Measurements from ENCODE around the gene CLRN3.

CLRN3 gene

GRCh38 chr10:127923646-127924045, 30.9 kb upstream of the CLRN3 start (continued):
- no peak for TF ChIP-seq ZNF639 (tag by site-specific recombination; IDR thresholded peaks at IDR 0.05)
- no peak for TF ChIP-seq PRDM4 (tag by site-specific recombination; IDR thresholded peaks at IDR 0.05)

- ChIA-PET CTCF (interaction anchor here (0.7 kb wide), 1 partner anchor 112 kb away, joined by 3 read pairs; no protein-coding TSS in a partner anchor), POLR2A (no interaction called here)
- H3K9me3 ChIP-seq (ENCODE audit: control insufficient read depth, insufficient read depth, low read depth, low read length): no peaks in the 10 kb centered on the region
- no peak overlapping the region for H3K4me3 ChIP-seq (ENCODE audit: low read depth, low read length)
- H3K4me1 ChIP-seq (ENCODE audit: control insufficient read depth, insufficient read depth, low read length): no peaks in the 10 kb centered on the region
- no peaks in the 10 kb centered on the region for H3K36me3 ChIP-seq (ENCODE audit: control insufficient read depth in 2 of 2, insufficient read depth in 1 of 2, low read length in 2 of 2)
- no peak for TF ChIP-seq TSHZ1 (tag by site-specific recombination; IDR thresholded peaks at IDR 0.05; ENCODE audit: borderline replicate concordance)
- H3K27ac ChIP-seq (ENCODE audit: extremely low read depth, low read depth, low read length): no peak overlapping the region
Measured at GRCh38 chr10:127922675-127923366, 30.1 kb upstream of the CLRN3 start.

GRCh38 chr10:127922206-127922605, 29.5 kb upstream of the CLRN3 start:
- POLR2A ChIA-PET: no interaction called here
- Histone ChIP-seq H3K4me3 (ENCODE audit: low read depth, low read length) (no peak overlapping the region), H3K27ac (ENCODE audit: extremely low read depth, low read depth, low read length) (no peak overlapping the region), H3K36me3 (ENCODE audit: control insufficient read depth in 2 of 2, insufficient read depth in 1 of 2, low read length in 2 of 2) (no peaks in the 10 kb centered on the region), H3K4me1 (ENCODE audit: control insufficient read depth, insufficient read depth, low read length) (no peaks in the 10 kb centered on the region), H3K9me3 (ENCODE audit: control insufficient read depth, insufficient read depth, low read depth, low read length) (no peaks in the 10 kb centered on the region)
- TF ChIP-seq ZNF175 (tag by site-specific recombination; IDR thresholded peaks at IDR 0.05) (no peak), ZNF112 (tag by site-specific recombination; IDR thresholded peaks at IDR 0.05) (no peak), ZNF626 (tag by site-specific recombination; IDR thresholded peaks at IDR 0.05) (no peak), ZNF266 (tag by site-specific recombination; IDR thresholded peaks at IDR 0.05; ENCODE audit: low read depth) (no peak), ZBTB20 (tag by site-specific recombination; IDR thresholded peaks at IDR 0.05) (no peak), ZNF449 (tag by site-specific recombination; IDR thresholded peaks at IDR 0.05) (no peak), ZNF350 (tag by site-specific recombination; IDR thresholded peaks at IDR 0.05) (no peak), ZNF645 (tag by site-specific recombination; IDR thresholded peaks at IDR 0.05) (no peak), HOXD13 (CRISPR knock-in tag; IDR thresholded peaks at IDR 0.05; ENCODE audit: borderline replicate concordance) (no peak), ZBTB7A (tag by site-specific recombination; IDR thresholded peaks at IDR 0.05; ENCODE audit: low read depth) (no peak), ZNF148 (tag by site-specific recombination; IDR thresholded peaks at IDR 0.05; ENCODE audit: borderline replicate concordance) (no peak), ZNF157 (tag by site-specific recombination; IDR thresholded peaks at IDR 0.05) (no peak)
- CTCF ChIA-PET: interaction anchor here (1.1 kb wide), 1 partner anchor 89 kb away, joined by 3 read pairs; no protein-coding TSS in a partner anchor

Data from HEK293 (cell line).